Sigmoid colon (tissue), 4 donors: ENCODE data around the gene IGSF9.

Source experiments
- CTCF ChIP-seq, 4 experiments: fragments of 450-650 bp in 3 of 4; fragments of 200-600 bp in 1 of 4; IDR thresholded peaks; one replicate each; pipeline ENCODE4 v1.5.1; 2016 to 2019; ENCODE audit warnings: antibody characterized with exemption in 4 of 4, mild to moderate bottlenecking in 3 of 4, moderate library complexity in 2 of 4
- EP300 ChIP-seq, 4 donors: sonication (generic); formaldehyde crosslinking; IDR thresholded peaks; one replicate each; pipeline ENCODE4 v1.6.1; 2017; ENCODE audit warnings: antibody characterized with exemption in 4 of 4
- POLR2A ChIP-seq, 2 donors: fragments of 450-650 bp; IDR thresholded peaks; one replicate each; pipeline ENCODE4 v1.6.1; 2016; ENCODE audit warnings: antibody characterized with exemption in 2 of 2, mild to moderate bottlenecking in 2 of 2, moderate library complexity in 2 of 2

GRCh38 chr1:159911326-159912070 lies 33.9 kb downstream of the IGSF9 start:
- TF ChIP-seq POLR2A (IDR thresholded peaks at IDR 0.05) = no peak
- no peak for TF ChIP-seq CTCF (IDR thresholded peaks at IDR 0.05)
- TF ChIP-seq EP300 (IDR thresholded peaks at IDR 0.05) = no peak
